ENCODE measurements around the gene CHST4.

CHST4 gene

DNA sequence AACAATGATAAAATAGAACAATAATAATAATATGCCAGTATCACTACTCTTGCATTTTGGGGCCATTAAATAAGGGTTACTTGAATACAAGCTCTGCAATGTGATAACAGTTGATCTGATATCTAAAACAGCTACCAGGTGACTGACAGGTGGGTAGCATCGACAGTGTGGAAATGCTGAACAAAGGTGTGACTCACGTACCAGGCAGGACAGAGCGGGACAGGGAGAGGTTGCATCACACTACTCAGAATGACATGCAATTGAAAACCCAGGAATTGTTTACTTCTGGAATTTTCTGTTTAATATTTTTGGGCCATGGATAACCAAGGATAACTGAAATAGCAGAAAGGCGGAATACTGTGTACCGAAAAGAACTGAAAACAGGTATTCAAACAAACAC is 21.3 kb upstream of the CHST4 start:
- TF ChIP-seq, protein P1, sequence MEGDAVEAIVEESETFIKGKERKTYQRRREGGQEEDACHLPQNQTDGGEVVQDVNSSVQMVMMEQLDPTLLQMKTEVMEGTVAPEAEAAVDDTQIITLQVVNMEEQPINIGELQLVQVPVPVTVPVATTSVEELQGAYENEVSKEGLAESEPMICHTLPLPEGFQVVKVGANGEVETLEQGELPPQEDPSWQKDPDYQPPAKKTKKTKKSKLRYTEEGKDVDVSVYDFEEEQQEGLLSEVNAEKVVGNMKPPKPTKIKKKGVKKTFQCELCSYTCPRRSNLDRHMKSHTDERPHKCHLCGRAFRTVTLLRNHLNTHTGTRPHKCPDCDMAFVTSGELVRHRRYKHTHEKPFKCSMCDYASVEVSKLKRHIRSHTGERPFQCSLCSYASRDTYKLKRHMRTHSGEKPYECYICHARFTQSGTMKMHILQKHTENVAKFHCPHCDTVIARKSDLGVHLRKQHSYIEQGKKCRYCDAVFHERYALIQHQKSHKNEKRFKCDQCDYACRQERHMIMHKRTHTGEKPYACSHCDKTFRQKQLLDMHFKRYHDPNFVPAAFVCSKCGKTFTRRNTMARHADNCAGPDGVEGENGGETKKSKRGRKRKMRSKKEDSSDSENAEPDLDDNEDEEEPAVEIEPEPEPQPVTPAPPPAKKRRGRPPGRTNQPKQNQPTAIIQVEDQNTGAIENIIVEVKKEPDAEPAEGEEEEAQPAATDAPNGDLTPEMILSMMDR (IDR thresholded peaks at IDR 0.05), result no peak

- TF ChIP-seq, protein P1 (IDR thresholded peaks at IDR 0.05), result no peak
Measured at GRCh38 chr16:71507061-71507460, 19.2 kb upstream of the CHST4 start.

DNA sequence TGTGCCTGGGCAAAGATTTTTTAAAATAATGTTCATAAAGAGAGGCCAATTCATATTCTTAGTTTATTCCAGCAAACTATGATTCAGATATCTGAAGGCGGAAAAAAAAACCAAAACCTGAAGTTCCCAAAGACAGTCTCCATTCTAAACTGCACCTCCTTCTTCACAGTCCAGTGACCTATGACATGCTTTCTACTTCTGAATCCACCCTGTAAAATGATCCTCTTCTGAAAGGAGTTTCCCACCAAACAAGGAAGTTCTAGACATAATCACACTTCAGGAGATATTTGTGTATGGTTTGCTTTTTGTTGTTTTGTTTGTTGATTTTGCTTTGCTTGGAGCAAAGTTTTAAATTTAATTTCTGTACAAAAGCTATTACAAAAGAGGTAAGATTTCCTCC is 12.9 kb upstream of the CHST4 start:
- TF ChIP-seq, protein P1 (IDR thresholded peaks at IDR 0.05), result no peak

GRCh38 chr16:71514476-71514875 is 11.8 kb upstream of the CHST4 start:
- TF ChIP-seq, protein P1 (IDR thresholded peaks at IDR 0.05), result no peak

DNA sequence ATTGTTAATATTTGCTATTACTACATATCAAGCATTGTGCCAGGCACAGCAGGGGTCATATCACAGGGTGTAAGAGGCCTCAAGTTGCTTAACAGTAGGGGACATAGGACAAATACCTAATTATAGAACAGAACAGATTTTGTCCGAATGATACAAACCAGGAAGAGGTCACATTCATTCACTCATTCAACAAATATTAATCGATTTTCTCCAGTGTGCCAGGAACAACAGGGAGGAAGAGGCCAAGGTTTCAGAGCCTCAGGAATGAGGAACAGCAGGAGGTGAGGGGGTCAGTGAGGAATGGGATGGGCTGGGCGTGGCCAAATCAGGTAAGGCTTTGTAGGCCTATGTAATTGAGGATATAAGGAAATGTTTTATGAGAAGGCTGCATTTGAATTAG is 11.2 kb upstream of the CHST4 start:
- TF ChIP-seq, protein P1 (IDR thresholded peaks at IDR 0.05), result no peak

- TF ChIP-seq, protein P1 (IDR thresholded peaks at IDR 0.05), result no peak
Measured at GRCh38 chr16:71520550-71520949, 5.7 kb upstream of the CHST4 start.

GRCh38 chr16:71524566-71525553 is 1.4 kb upstream of the CHST4 start:
- TF ChIP-seq, protein P1 (IDR thresholded peaks at IDR 0.05), result no peak
